Astrocyte (in vitro differentiated cells and primary cell): Measurements from ENCODE around the gene COL2A1. TPM values are rescaled to one million over a fixed set of nuclear protein-coding genes. Genes with fewer than 3 reads are reported as not detected.
A peak's percentile ranks its signal among the peaks of the same experiment; 100 is the strongest.

Experiments
- DNase-seq: peaks from one replicate; pipeline ENCODE4 v3.0.0-alpha.2; 2010; ENCODE audit warnings: low read depth
- FAIRE-seq: peaks from 2 replicates; lab custom pipeline; 2011; peaks lifted over from hg19 to GRCh38; lab: Jason Lieb, UNC
- H2AFZ ChIP-seq: 2 replicates; pipeline ENCODE4 v1.6.0; 2012; ENCODE audit warnings: low read depth, low read length, inconsistent platforms
- H3K27ac ChIP-seq: 2 replicates; pipeline ENCODE4 v1.5.1; 2011; ENCODE audit warnings: low read depth, low read length, inconsistent platforms
- H3K27me3 ChIP-seq: 2 replicates; pipeline ENCODE4 v1.6.0; 2011; ENCODE audit warnings: low read length, inconsistent platforms; ENCODE audit not compliant: insufficient read depth
- H3K36me3 ChIP-seq: 2 replicates; pipeline ENCODE4 v1.5.1; 2011; ENCODE audit warnings: low read length, inconsistent platforms; ENCODE audit not compliant: insufficient read depth
- H3K4me1 ChIP-seq: 2 replicates; pipeline ENCODE4 v1.5.1; 2011; ENCODE audit warnings: low read length, inconsistent platforms; ENCODE audit not compliant: insufficient read depth
- H3K4me2 ChIP-seq: 2 replicates; pipeline ENCODE4 v1.6.0; 2012; ENCODE audit warnings: low read length, inconsistent platforms
- H3K4me3 ChIP-seq: 2 replicates; pipeline ENCODE4 v1.5.1; 2011; ENCODE audit warnings: low read depth, mild to moderate bottlenecking, low read length, inconsistent platforms; ENCODE audit not compliant: insufficient read depth
- H3K79me2 ChIP-seq: 2 replicates; pipeline ENCODE4 v1.6.0; 2012; ENCODE audit warnings: mild to moderate bottlenecking, low read length, inconsistent platforms; ENCODE audit not compliant: insufficient read depth
- H3K9ac ChIP-seq: 2 replicates; pipeline ENCODE4 v1.6.0; 2012; ENCODE audit warnings: mild to moderate bottlenecking, low read length, inconsistent platforms
- H3K9me3 ChIP-seq: 2 replicates; pipeline ENCODE4 v1.5.1; 2012; ENCODE audit warnings: low read depth, mild to moderate bottlenecking, low read length, inconsistent platforms; ENCODE audit not compliant: insufficient read depth
- H4K20me1 ChIP-seq: 2 replicates; pipeline ENCODE4 v1.6.0; 2012; ENCODE audit warnings: low read length, inconsistent platforms; ENCODE audit not compliant: insufficient read depth
- H3K27ac Mint-ChIP-seq: one replicate; pipeline ENCODE4 v1.8.0; 2021; ENCODE audit warnings: mild to moderate bottlenecking, mixed read lengths; ENCODE audit not compliant: unreplicated experiment
- H3K27me3 Mint-ChIP-seq: one replicate; pipeline ENCODE4 v1.8.0; 2021; ENCODE audit warnings: low read depth, mixed read lengths; ENCODE audit not compliant: unreplicated experiment
- H3K36me3 Mint-ChIP-seq: one replicate; pipeline ENCODE4 v1.8.0; 2021; ENCODE audit warnings: low read depth, mixed read lengths; ENCODE audit not compliant: unreplicated experiment
- H3K4me1 Mint-ChIP-seq: one replicate; pipeline ENCODE4 v1.8.0; 2021; ENCODE audit warnings: low read depth, mixed read lengths; ENCODE audit not compliant: unreplicated experiment
- H3K4me3 Mint-ChIP-seq: one replicate; pipeline ENCODE4 v1.8.0; 2021; ENCODE audit warnings: mild to moderate bottlenecking, moderate library complexity, mixed read lengths; ENCODE audit not compliant: unreplicated experiment
- H3K9me3 Mint-ChIP-seq: one replicate; pipeline ENCODE4 v1.8.0; 2021; ENCODE audit warnings: mild to moderate bottlenecking, mixed read lengths; ENCODE audit not compliant: unreplicated experiment
- EZH2 ChIP-seq: IDR thresholded peaks from 2 replicates; pipeline ENCODE4 v1.6.1; 2012; ENCODE audit warnings: mild to moderate bottlenecking, low read length, inconsistent platforms; ENCODE audit not compliant: insufficient read depth
- total RNA-seq: library from RNA; stranded (reverse); gene quantifications from 2 replicates; pipeline ENCODE4 v1.2.1, GENCODE V29; 2021
- TF ChIP-seq, protein P1 (sequence below): IDR thresholded peaks from 2 replicates; pipeline ENCODE4 v1.5.1; 2011; ENCODE audit warnings: low read depth, mild to moderate bottlenecking, inconsistent platforms, low read length, moderate library complexity; ENCODE audit not compliant: insufficient read depth

COL2A1 gene
- total RNA-seq, 1 donor from 2014 or later: 20.3 TPM

DNA sequence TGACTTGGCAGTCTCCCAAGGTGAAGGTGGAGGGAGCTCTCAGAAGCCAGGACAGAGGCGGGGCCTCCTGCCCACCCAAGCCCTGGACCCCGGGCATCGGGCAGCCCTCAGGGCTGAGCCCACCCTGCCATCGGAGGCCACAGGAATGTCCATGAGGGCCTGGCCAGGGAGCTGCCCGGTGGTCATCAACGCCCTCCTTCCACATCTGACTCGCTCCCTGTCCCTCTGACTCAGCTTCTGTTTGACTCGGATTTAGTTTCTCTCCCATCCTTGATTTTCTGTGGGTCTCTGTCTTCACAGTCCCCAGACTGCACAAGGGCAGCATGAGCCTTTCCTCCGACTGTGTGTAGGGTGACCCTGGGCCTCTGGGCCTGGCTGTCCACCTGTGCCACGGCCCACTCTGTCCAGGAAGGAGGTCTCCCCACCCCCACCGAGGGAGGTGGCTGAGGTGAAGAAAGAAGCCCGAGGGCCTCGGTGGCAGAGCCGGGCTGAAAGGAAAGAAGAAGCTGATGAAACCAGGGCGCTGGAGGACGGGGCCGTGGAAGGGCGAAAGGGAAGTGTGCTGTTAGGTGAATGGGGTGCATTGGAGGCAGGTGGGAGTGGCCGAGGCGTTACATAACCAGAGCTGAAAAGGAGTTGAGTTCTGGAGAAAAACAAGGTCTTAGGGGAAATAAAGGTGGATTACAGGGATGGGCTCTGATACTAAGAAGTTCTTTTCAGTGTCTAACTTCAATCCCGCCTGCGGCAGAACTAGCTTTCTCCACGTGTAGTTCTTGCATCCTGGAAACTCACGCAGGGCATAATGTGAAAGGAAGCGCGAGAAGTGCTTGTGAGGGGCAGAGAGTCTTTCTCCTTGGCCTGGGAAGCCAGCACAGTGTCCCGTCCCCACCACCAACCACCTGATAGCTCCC, 57.6 kb downstream of the COL2A1 start:
- TF ChIP-seq, protein P1, sequence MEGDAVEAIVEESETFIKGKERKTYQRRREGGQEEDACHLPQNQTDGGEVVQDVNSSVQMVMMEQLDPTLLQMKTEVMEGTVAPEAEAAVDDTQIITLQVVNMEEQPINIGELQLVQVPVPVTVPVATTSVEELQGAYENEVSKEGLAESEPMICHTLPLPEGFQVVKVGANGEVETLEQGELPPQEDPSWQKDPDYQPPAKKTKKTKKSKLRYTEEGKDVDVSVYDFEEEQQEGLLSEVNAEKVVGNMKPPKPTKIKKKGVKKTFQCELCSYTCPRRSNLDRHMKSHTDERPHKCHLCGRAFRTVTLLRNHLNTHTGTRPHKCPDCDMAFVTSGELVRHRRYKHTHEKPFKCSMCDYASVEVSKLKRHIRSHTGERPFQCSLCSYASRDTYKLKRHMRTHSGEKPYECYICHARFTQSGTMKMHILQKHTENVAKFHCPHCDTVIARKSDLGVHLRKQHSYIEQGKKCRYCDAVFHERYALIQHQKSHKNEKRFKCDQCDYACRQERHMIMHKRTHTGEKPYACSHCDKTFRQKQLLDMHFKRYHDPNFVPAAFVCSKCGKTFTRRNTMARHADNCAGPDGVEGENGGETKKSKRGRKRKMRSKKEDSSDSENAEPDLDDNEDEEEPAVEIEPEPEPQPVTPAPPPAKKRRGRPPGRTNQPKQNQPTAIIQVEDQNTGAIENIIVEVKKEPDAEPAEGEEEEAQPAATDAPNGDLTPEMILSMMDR: no peak
- TF ChIP-seq EZH2: no peak
- H3K4me2 ChIP-seq: peak overlapping the region; percentile 45
- Mint-ChIP-seq H3K36me3 (no peaks in the 10 kb centered on the region), H3K27me3 (peaks cover 40% of the 10 kb centered on the region), H3K9me3 (no peaks in the 10 kb centered on the region), H3K4me1 (peaks cover 25% of the 10 kb centered on the region), H3K4me3 (no peak overlapping the region), H3K27ac (peak overlapping the region; percentile 41)
- no peak overlapping the region for H3K27ac ChIP-seq
- no peaks in the 10 kb centered on the region for H3K9me3 ChIP-seq
- no peaks in the 10 kb centered on the region for H3K27me3 ChIP-seq
- H3K9ac ChIP-seq: no peak overlapping the region
- peak; percentile 9 for DNase-seq
- H3K4me3 ChIP-seq: no peak overlapping the region
- H2AFZ ChIP-seq: peak overlapping the region; percentile 17
- H3K79me2 ChIP-seq: no peaks in the 10 kb centered on the region
- FAIRE-seq: no peak
- H3K36me3 ChIP-seq: no peaks in the 10 kb centered on the region
- no peaks in the 10 kb centered on the region for H3K4me1 ChIP-seq
- no peaks in the 10 kb centered on the region for H4K20me1 ChIP-seq

DNA sequence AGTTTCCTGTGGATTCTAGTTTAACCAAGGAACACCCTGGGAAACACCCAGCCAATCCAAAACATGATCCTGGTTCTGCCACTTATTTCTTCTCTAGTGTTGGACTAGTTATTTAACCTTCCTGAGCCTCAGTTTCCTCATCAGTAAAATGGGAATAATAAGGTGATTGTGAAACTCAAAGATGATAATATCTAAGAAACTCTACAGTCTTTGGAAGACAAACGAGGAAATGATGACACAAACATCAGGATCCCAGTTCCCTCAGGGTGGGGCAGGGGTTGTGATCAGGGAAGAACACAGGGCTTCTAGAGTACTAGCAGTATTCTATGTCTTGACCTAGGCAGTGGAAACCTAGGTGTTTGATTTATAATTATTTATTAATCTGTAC, 58.9 kb downstream of the COL2A1 start:
- Mint-ChIP-seq H3K36me3 (no peaks in the 10 kb centered on the region), H3K4me1 (peaks cover 22% of the 10 kb centered on the region), H3K4me3 (no peak overlapping the region), H3K9me3 (peaks cover 3% of the 10 kb centered on the region), H3K27ac (no peak overlapping the region), H3K27me3 (peaks cover 44% of the 10 kb centered on the region)
- FAIRE-seq (no peak), DNase-seq (no peak)
- Histone ChIP-seq H3K27ac (no peak overlapping the region), H3K79me2 (no peaks in the 10 kb centered on the region), H3K36me3 (no peaks in the 10 kb centered on the region), H3K27me3 (no peaks in the 10 kb centered on the region), H3K4me2 (no peak overlapping the region), H3K9me3 (no peaks in the 10 kb centered on the region), H3K4me3 (no peak overlapping the region), H3K4me1 (no peaks in the 10 kb centered on the region), H3K9ac (no peak overlapping the region), H2AFZ (no peak overlapping the region), H4K20me1 (no peaks in the 10 kb centered on the region)
- no peak for TF ChIP-seq EZH2
- TF ChIP-seq, protein P1: no peak
